HG02885 (cell line): Measurements from ENCODE around the gene KCNQ5.

Source experiments
- ATAC-seq: cut with Tn5 transposase; IDR thresholded peaks from one replicate; pipeline ENCODE4 v1.9.1; 2021; ENCODE audit warnings: mild to moderate bottlenecking; ENCODE audit not compliant: unreplicated experiment, poor library complexity

KCNQ5 gene

DNA sequence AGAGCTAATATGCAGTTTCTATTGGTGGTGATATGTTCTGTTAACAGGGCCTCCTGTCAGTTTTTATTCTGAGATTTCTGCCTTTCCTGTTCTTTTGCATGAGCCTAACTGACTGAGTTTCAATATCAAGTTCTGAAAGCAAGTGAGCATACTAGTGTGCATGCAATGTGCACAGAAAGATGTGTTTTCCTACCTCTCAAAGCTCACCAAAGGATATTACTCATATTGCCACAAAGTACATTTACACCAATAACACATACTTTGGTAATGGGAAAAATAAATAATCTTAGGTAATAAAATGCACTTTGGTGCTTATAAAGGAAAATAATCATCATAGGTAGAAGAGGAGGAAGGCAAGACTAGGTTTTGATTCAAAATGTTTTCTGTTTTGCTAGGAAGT lies 408.4 kb downstream of the KCNQ5 start:
- ATAC-seq, result peak; percentile 73

DNA sequence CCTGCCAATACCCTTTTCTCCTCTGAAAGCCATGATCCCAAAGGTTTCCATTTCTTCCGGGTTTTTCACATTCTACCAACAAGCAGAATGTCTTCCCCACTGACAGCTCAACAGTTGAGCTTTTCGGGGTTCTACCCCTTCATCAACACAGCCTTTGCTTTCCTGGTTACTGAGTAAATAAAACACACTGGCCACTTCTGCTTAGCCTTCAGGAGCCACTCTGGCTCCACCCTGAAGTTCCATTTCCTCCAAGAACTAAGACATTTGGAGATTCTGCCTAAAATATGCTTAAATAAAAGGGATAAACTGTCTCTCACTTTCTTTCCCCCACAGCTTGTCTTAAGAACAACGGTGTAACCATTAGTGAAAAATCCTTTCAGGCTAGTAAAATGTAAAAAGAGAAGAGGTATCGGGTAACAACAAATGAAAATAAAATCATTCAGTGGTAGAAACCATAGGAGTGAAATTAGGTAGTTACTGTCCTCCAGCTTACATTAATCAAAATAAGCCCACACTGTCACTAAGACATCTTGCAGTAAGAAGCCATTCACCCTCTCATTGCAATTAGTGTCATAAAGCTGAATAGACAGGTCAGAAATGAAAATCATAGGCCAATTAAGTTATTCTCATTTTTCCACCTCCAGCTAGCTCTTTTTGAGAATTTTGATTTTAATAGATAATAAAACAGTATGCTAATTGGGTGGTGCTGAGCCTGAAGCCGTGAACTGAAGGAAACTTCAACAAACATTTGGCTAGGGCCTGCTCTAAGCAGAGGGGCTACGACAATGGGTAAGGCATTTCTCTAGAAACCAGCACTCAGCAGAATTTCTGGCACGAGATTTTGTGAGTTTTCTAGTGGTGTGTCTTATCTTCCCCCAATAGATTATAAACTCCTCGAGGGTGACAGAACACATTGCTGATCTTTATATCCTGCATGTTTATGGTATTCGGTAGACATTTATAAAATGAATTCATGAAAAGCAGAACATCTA lies 409.2 kb downstream of the KCNQ5 start:
- ATAC-seq, result no peak

DNA sequence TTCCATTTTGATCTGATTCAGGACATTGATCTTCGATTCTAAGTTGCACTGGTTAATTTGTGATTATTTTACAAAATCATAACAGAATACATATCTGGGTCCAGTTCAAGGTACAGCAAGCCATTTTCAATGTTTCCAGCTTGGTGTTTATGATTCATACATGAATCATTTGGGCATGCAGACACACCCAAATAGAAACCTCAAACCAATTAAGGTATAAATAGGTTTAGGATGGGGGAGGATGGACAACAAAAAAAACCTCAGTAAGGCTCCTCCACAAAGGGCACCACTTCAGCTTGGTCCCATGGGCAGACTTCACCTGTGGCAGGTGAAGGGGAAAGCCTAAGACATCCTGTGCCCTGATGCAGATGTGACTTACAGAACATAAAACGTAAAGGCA lies 410.7 kb downstream of the KCNQ5 start:
- no peak for ATAC-seq

DNA sequence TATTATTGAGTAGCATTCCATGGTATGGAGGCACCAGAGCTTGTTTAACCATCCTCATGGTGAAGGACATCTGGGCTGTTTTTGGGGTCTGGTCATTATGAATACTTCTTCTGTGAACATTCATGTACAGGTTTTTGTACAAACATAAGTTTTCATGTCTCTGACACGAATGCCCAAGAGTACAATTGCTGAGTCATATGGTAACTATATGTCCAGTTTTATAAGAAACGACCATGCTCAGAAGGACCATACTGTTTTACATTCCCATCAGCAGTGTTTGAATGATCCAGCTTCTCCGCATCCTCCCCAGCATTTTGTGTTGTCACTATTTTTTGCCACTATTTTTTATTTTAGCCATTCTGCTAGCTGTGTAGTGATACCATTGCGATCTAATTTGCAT lies 414.8 kb downstream of the KCNQ5 start:
- no peak for ATAC-seq

DNA sequence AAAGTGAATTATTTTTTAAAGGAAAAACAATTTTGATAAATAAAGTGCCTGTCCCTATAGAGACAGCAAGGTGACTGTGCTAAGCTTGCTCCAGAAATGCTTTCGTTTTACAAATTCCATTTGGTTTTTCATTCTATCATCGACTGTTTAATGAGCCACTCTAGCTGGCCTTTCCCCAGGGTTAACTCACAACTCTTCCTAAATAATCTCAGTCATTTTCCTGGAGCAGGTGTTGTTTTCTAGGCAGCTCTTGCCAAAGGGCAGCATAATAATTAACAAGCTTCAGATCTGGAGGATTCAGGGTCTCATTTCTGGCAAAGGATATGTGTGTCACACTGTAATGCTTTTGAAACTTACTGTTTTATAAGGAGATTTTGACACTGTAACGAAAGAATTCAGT lies 419.2 kb downstream of the KCNQ5 start:
- ATAC-seq, result no peak

DNA sequence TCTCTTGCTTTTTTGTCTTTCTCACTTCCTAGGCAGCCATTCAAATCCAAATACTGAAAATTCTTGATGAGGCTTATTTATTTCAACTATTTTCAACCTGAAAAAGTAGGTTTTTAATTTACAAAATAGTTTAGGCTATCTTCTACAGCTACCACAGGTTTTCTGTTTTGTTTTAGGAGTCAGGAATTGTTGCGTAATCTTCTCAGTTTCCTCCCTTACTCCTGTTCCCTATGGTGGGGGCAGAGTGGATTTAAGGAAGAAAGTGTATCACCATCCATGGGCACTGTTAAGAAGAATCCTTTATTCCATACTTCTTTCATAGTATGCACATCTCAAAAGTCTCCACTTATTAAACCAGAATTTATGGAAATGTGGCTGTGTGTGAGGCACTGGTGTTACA lies 421.0 kb downstream of the KCNQ5 start:
- ATAC-seq, result no peak

DNA sequence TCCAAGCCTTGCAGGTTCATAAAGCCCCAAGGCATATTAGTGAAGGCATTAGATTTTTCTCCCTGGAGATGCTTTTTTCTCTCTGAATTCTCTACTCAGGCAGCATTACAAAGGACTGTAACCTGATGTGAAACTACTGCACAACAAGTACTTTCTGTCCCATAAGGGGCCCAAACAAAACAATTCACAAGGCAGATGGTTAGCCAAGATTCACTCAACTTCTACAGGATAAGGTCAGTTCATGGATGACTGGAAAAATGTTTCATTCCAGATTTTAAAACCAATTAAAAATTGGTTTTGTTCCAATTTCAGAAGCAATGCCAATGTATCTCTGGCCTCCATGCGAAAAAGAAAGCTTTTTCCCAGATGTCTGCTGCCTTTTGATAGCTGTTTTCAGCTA lies 421.6 kb downstream of the KCNQ5 start:
- ATAC-seq, result no peak

DNA sequence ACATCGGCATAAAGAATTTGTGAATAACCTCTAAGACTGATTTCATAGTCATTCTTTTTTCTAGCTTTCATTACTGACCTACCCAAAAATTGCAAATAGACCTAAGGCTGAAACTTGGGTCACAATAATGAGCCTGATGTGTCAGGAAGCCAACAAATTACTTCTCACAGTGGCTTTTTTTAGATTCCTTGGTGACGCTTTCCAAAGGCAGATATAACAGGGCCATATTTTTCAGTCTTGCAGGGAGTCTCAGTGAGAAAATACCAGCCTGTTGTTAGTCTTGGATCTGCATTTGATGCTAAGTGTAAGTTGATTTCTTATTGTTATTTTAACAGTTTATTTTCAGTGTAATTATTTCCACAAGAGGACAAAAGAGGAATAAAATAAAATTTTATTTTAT lies 423.7 kb downstream of the KCNQ5 start:
- ATAC-seq, result no peak

DNA sequence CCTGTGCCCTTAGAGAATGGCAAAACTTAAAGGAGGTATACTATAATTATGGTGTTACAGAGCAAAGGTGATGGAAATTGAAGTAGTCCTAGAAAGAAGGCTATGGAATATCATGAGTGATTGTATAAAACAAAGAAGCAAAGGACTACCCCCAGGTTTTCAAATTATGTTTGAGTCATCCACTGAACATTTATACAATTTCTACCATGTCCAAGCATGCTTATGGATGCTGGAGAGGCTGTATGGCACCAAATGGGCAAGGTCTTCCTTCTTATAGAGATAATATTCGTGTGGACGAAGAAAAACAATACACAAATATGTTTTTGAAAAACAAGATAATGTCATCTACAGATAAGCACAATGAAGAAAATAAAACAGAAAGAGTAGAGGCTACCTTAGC lies 425.9 kb downstream of the KCNQ5 start:
- ATAC-seq, result no peak

DNA sequence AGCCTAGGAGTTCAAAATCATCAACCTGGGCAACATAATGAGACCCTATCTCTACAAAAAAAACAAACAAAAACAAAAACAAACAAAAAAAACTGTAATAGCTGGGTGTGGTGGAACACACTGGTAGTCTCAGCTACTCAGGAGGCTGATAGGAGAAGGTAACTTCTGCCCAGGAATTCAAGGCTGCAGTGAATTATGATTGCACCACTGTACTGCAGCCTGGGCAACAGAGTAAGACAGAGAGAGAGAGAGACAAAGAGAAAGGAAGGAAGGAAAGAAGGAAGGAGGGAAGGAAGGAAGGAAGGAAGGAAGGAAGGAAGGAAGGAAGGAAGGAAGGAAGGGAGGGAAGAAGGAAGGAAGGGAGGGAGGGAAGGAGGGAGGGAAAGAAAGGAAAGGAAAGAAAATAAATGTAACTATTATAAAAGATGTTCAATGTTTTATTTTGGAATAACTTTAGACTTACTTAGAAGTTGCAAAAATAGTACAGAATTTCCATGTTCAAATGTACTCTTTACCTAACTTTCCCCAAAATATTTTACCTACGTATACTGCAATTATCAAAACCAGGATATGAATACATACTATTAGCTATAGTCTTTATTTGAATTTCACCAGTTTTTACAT lies 428.2 kb downstream of the KCNQ5 start:
- no peak for ATAC-seq

DNA sequence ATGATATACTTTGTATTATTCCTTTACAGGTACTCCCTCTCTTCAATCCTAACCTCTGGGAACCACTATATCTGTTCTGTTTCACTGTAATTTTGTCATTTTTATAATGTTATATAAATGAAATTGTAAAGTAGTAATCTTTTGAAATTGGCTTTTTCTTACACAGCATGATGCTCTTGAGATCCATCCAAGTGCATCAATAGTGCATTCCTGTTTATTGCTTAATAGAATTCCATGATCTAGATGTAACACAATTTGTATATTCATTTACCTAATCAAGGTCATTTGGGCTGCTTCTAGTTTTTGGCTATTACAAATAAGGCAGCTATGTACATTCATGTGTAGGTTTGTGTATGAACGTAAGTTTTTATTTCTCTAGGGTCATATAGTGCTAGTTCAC lies 428.8 kb downstream of the KCNQ5 start:
- ATAC-seq, result no peak

DNA sequence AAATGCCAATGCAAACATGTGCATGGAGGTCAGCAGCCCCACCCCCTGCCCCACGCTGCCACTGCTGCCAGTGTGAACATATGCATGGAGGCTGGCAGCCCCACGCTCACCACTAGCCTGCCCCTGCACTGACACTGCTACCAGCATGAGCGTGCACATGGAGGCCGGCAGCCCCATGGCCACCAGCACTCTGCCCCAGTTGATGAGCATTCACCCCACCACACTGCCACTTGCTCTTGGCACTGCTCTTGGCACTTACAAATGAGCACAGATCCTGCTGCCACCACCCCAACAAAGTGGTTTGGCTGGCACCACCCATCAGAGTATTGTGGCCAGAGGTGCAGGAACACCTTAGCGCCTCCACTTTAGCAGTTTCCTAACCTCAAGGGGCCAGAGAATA lies 429.3 kb downstream of the KCNQ5 start:
- no peak for ATAC-seq

DNA sequence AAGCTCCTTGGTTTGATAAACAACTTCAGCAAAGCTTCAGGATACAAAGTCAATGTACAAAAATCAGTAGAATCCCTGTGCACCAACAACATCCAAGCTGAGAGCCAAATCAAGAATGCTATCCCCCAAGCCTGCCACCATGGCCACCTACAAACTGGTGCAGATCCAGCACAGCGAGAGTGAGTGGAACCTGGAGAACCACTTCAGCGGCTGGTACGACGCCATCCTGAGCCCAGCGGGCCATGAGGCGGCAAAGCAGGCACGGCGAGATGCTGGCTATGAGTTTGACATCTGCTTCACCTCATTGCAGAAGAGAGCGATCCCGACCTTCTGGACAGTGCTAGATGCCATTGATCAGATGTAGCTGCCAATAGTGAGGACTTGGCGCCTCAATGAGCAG lies 433.1 kb downstream of the KCNQ5 start:
- ATAC-seq, result no peak

DNA sequence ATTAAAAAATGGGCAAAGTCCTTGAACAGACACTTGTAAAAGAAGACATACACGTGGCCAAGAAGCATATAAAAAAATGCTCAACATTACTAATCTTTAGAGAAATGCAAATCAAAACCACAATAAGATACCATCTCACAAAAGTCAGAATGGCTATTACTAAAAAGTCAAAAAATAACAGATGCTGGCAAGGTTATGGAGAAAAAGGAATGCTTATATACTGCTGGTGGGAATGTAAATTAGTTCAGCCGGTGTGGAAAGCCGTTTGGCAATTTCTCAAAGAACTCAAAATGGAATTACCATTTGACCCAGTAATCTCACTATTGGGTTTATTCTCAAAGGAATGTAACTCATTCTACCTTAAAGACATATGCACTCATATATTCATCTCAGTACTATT lies 436.9 kb downstream of the KCNQ5 start:
- no peak for ATAC-seq

DNA sequence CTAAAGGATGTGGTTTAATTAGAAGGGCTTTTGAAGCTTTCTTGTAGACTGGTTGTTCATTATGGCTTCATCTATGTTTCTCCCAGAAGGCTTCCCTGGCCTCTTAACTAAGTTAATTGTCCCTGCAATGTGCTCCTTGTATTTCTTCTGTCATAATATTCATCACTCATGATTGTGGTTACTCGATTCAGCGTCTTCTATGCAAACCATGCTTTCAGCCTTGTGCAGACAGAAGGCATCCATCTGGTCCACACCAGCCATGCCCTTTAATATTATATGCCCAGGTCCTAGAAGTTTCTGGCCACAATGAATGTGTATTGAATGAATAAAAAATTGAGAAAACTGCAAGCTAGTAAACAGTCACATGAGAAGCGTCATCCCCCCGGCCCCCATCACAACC lies 440.3 kb downstream of the KCNQ5 start:
- ATAC-seq, result no peak

DNA sequence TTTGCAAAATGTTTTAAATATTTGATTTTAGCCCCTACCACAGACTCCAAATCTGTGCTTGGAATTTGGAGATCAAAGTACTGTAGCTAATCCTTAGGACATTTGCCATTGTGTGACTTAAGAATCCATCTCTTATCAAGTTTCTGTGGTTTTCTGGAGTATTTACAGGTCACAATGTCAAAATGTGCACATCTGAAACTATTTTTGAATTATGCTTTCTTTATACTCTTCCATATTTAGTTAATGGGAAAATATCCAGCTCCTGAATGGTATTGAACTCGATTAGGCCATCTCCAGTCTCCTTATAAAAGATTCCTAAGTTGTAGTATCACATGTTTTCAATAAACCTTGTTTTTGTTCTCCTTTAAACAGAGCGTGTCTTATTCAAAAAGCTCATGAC lies 441.0 kb downstream of the KCNQ5 start:
- no peak for ATAC-seq

DNA sequence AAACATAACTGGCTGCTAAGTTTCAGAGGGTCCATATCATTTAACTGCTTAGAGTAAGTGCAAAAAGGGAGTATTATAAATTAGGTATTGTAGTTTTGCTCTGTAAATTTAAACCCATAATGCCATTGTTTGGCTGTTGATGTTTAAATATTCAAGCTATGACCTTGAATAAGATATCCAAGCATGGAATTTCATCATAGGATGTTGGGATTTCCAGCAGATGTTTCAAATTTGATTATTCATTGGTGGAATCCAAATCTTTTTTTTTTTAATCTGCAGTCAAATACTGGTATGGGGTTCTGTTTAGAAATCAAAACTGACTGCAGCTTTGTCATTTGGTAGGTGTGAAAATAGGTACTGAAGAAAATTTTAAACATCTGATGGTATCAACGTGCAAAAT lies 442.4 kb downstream of the KCNQ5 start:
- no peak for ATAC-seq

DNA sequence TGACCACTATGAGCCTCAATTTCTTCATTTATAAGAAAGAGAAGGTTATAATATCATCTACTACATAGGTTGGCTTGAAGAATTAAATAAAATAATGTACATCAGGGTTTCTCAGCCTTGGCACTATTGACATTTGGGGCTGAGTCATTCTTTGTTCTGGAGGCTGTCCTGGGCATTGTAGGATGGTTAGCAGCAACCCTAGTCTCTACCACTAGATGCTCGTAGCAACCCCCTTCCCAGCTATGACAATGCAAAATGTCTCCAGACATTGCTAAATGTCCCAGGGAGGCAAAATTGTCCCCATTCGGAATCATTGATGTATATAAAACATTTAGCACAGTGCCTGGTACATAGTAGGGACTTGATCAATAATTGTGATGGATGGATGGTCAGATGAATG lies 451.4 kb downstream of the KCNQ5 start:
- ATAC-seq, result no peak

DNA sequence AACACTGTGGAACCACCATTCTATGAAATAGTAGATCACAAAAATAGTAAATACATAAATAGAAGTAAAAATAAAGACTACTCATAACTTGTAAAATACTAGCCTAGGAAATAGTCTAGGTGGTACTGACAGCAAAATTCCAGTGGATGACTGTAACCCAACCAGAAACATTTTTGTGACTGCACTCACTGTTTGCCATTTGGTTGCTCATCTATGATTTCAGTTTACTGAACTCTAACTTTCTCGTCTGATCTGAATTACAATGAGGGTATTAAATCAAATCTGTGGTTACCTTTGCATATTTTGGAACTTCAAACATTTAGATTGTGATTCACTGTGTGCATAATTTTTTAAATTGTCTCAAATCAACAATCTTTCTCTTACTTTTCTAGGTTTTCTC lies 452.3 kb downstream of the KCNQ5 start:
- no peak for ATAC-seq

DNA sequence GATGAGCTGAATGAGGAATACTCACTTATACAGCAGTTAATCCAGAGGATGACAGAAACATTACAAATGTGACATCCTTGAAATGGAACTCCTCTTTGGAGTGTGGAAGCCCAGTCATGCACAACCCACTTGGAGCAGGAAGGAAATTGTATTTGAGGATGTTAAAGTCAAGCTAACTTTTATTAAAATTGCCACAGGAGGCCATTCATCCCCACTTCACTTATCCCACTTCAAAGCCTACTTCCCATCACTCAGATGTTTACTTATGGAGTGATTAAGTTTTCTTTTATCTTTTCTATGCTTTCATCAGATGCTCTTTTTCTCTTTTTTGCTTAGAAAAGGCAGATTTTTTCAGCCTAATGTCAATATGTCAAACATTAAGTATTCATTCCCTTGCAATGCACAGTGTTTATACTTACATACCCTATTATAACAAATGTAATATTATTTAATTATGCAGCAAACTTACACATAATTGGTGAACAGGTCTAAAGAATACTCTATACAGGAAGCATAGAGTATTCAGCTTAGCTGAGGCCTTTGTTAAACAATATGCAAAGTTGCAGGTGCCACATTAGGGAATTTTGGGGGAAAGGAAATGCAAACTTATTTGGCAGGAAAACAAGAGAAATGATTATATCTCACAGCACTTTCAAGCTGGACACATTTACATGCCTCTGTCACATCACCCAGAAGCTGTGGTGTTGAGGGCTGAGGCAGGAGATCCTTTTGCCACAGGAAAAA lies 454.5 kb downstream of the KCNQ5 start:
- ATAC-seq, result no peak

DNA sequence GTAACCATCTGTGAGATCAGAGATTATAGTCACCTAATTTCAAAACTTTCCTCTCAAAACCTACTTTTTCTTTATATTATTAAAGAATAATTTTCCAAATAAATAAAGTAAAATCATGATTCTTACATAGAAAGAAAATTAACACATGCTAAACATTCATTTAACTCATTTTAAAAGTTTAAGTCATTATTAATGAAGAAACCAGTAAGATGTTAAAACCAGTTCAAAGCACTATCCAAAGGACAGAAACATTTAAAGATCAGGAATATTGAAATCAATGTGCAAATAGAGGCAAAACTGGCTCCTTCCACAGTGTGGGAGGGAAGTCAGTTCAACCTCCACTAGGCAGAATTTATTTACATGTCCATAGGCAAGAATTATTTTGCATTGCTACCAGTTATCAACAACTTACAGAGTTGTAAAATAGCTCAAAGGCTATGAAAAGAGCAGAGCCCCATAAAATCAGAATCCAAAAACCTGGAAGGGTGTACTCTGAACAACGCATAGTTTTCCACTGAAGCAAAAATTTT lies 456.5 kb downstream of the KCNQ5 start:
- ATAC-seq, result no peak
